ENCODE data around the gene KHDRBS2.

GRCh38 chr6:61682562-61682961, 603.5 kb downstream of the KHDRBS2 start:
- no peak for TF ChIP-seq CTCF (IDR thresholded peaks at IDR 0.05)
- no peak for TF ChIP-seq POLR2A (IDR thresholded peaks at IDR 0.05)
